Suprapubic skin (tissue), 4 donors: ENCODE measurements around the gene PDE6A. TPM values are rescaled to one million over a fixed set of nuclear protein-coding genes. Genes with fewer than 3 reads are reported as not detected.

Experiments
- DNase-seq, 2 donors: peaks; one replicate each; pipeline ENCODE4 v3.0.0-alpha.2; 2019; ENCODE audit warnings: low spot score in 2 of 2
- H3K27ac ChIP-seq: fragments of 200-600 bp; sonication (generic); one replicate; pipeline ENCODE4 v1.5.1; 2019
- H3K27me3 ChIP-seq: fragments of 200-600 bp; sonication (generic); one replicate; pipeline ENCODE4 v1.5.1; 2019
- H3K36me3 ChIP-seq: fragments of 200-600 bp; sonication (generic); one replicate; pipeline ENCODE4 v1.5.1; 2019
- H3K4me1 ChIP-seq: fragments of 200-600 bp; sonication (generic); one replicate; pipeline ENCODE4 v1.5.1; 2019
- H3K4me3 ChIP-seq: fragments of 200-600 bp; sonication (generic); one replicate; pipeline ENCODE4 v1.5.1; 2019; ENCODE audit warnings: mild to moderate bottlenecking
- H3K9me3 ChIP-seq: fragments of 200-600 bp; sonication (generic); one replicate; pipeline ENCODE4 v1.5.1; 2019
- EP300 ChIP-seq: sonication (generic); formaldehyde crosslinking; IDR thresholded peaks from one replicate; pipeline ENCODE4 v1.6.1; 2017; ENCODE audit warnings: antibody characterized with exemption
- POLR2A ChIP-seq, 2 donors: fragments of 450-650 bp; IDR thresholded peaks; one replicate each; pipeline ENCODE4 v1.6.1; 2017; ENCODE audit warnings: antibody characterized with exemption in 2 of 2, mild to moderate bottlenecking in 2 of 2, moderate library complexity in 2 of 2
- POLR2AphosphoS5 ChIP-seq, 3 donors: sonication (generic); formaldehyde crosslinking; IDR thresholded peaks; one replicate each; pipeline ENCODE4 v1.6.1; 2017; ENCODE audit warnings: antibody characterized with exemption in 3 of 3
- WGBS: methylation state at CpG from one replicate; pipeline ENCODE4 v1.1.5; 2018; 5-methylcytosine and 5-hydroxymethylcytosine counted together
- total RNA-seq, 4 donors: library from RNA; depleted of rRNA; stranded (reverse); fragments of >200 nt; gene quantifications; one replicate each; pipeline ENCODE4 v1.1.0, GENCODE V29; 2016
- TF ChIP-seq, protein P1 (sequence below), 2 donors: fragments of 200-600 bp in 1 of 2; fragments of 450-650 bp in 1 of 2; sonication (generic) in 1 of 2; IDR thresholded peaks; one replicate each; pipeline ENCODE4 v1.5.1; 2016 to 2019; ENCODE audit warnings: antibody characterized with exemption in 2 of 2, mild to moderate bottlenecking in 1 of 2, moderate library complexity in 1 of 2

PDE6A gene
- total RNA-seq, 4 donors from 2014 or later: 0.17 to 2.9 (median 1.3) TPM

DNA sequence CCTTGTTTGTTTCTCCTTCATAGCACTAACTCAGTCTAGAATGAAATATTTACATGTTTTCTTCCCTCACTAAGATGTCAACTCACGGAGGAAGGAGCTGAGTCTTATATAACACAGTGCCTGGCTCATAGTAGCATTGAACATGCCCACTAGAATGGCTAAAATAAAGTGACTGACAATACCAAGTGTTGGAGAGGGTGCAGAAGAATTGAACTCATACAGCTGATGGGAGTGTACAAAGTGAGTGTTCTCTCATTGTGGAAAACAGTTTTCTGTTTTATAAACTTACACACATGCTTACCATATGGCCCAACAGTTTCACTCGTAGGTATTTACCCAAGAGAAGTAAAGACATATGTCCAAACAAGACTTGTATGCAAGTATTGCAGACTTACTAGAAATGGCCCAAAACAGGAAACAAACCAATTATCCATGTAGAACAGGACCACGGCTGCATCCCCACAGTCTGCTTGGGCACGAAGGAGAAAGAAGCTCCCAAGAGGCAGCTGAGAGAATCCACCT, 127.0 kb downstream of the PDE6A start:
- WGBS: 89% methylated on average over 4 of the region's 4 CpGs
- Histone ChIP-seq H3K27ac (no peak overlapping the region), H3K27me3 (no peaks in the 10 kb centered on the region)

GRCh38 chr5:149816661-149817060, 127.9 kb downstream of the PDE6A start:
- Histone ChIP-seq H3K4me1 (peaks cover 11% of the 10 kb centered on the region), H3K27me3 (no peaks in the 10 kb centered on the region), H3K36me3 (no peaks in the 10 kb centered on the region), H3K27ac (no peak overlapping the region), H3K9me3 (no peaks in the 10 kb centered on the region), H3K4me3 (no peak overlapping the region)
- TF ChIP-seq POLR2A (IDR thresholded peaks at IDR 0.05): no peak
- TF ChIP-seq POLR2AphosphoS5 (IDR thresholded peaks at IDR 0.05): no peak
- TF ChIP-seq EP300: no peak
- TF ChIP-seq, protein P1, sequence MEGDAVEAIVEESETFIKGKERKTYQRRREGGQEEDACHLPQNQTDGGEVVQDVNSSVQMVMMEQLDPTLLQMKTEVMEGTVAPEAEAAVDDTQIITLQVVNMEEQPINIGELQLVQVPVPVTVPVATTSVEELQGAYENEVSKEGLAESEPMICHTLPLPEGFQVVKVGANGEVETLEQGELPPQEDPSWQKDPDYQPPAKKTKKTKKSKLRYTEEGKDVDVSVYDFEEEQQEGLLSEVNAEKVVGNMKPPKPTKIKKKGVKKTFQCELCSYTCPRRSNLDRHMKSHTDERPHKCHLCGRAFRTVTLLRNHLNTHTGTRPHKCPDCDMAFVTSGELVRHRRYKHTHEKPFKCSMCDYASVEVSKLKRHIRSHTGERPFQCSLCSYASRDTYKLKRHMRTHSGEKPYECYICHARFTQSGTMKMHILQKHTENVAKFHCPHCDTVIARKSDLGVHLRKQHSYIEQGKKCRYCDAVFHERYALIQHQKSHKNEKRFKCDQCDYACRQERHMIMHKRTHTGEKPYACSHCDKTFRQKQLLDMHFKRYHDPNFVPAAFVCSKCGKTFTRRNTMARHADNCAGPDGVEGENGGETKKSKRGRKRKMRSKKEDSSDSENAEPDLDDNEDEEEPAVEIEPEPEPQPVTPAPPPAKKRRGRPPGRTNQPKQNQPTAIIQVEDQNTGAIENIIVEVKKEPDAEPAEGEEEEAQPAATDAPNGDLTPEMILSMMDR (IDR thresholded peaks at IDR 0.05): no peak
- no peak for DNase-seq
- WGBS: 100% methylated on average over 2 of the region's 2 CpGs

More for the DNA sequence above, 127.0 kb downstream of the PDE6A start:
- Histone ChIP-seq H3K4me1 (peaks cover 13% of the 10 kb centered on the region), H3K9me3 (no peaks in the 10 kb centered on the region), H3K4me3 (no peak overlapping the region), H3K36me3 (no peaks in the 10 kb centered on the region)
- TF ChIP-seq EP300 (no peak), POLR2AphosphoS5 (IDR thresholded peaks at IDR 0.05) (no peak), POLR2A (IDR thresholded peaks at IDR 0.05) (no peak)
- TF ChIP-seq, protein P1 (IDR thresholded peaks at IDR 0.05): no peak
- DNase-seq: no peak

- Histone ChIP-seq H3K27me3 (no peaks in the 10 kb centered on the region), H3K36me3 (no peaks in the 10 kb centered on the region), H3K9me3 (no peaks in the 10 kb centered on the region), H3K4me3 (no peak overlapping the region), H3K27ac (no peak overlapping the region), H3K4me1 (no peaks in the 10 kb centered on the region)
- TF ChIP-seq EP300 (no peak), POLR2A (IDR thresholded peaks at IDR 0.05) (no peak), POLR2AphosphoS5 (IDR thresholded peaks at IDR 0.05) (no peak)
- TF ChIP-seq, protein P1 (IDR thresholded peaks at IDR 0.05): no peak
- 80% methylated on average over 3 of the region's 3 CpGs for WGBS
- no peak for DNase-seq
Observed at GRCh38 chr5:149811453-149811852, 133.1 kb downstream of the PDE6A start.

- no peak for TF ChIP-seq POLR2A (IDR thresholded peaks at IDR 0.05)
- no peak for TF ChIP-seq POLR2AphosphoS5 (IDR thresholded peaks at IDR 0.05)
- no peak for TF ChIP-seq EP300
- TF ChIP-seq, protein P1 (IDR thresholded peaks at IDR 0.05): no peak
- no peak for DNase-seq
- H3K4me1 ChIP-seq: peaks cover 6% of the 10 kb centered on the region
- H3K27ac ChIP-seq: no peak overlapping the region
- H3K9me3 ChIP-seq: no peaks in the 10 kb centered on the region
- H3K36me3 ChIP-seq: no peaks in the 10 kb centered on the region
- H3K27me3 ChIP-seq: no peaks in the 10 kb centered on the region
- no peak overlapping the region for H3K4me3 ChIP-seq
- 89% methylated on average over 6 of the region's 6 CpGs for WGBS
Observed at GRCh38 chr5:149810856-149811255, 133.7 kb downstream of the PDE6A start.

DNA sequence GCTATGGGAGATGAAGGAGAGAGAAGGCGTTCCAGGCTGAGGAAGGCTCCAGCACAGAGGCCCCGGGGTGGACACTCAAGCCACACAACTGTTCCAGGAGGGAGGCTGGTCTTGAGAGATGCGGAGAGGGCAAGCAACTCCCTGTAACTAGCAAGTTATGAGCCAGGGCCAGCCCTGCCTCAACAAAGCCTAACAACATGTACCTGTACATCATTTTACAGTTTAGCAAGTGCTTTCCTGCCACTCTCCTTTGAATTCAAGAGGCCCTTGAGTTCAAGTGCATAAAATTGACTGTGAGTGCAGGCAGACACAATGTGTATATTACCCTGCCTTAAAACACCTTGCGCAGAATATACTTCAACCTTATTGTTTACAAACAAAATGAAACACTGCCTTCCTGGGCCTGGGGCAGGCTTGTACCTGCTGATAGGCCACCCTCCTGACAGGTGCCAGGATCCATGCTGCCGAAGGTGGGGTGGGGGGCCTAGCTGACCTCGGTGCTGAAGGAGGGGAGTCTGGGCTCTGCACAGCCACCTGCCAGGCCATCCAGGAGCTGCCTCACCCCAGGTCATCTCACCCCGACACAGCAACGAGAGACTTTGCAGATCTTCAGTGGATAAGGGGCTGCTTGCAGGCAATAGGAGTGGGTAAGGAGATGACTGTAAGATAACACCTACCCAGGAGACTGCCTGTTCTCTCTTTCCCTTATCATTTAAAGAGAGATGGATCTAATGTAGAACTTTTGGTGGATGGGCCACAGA, 134.5 kb downstream of the PDE6A start:
- TF ChIP-seq POLR2A (IDR thresholded peaks at IDR 0.05) (no peak), EP300 (no peak), POLR2AphosphoS5 (IDR thresholded peaks at IDR 0.05) (no peak)
- TF ChIP-seq, protein P1 (IDR thresholded peaks at IDR 0.05): no peak
- no peaks in the 10 kb centered on the region for H3K9me3 ChIP-seq
- 85% methylated on average over 8 of the region's 8 CpGs for WGBS

More for the DNA sequence above, 134.5 kb downstream of the PDE6A start:
- DNase-seq: no peak
- no peaks in the 10 kb centered on the region for H3K36me3 ChIP-seq
- H3K27ac ChIP-seq: no peak overlapping the region
- H3K4me3 ChIP-seq: no peak overlapping the region
- no peaks in the 10 kb centered on the region for H3K27me3 ChIP-seq
- H3K4me1 ChIP-seq: peaks cover 13% of the 10 kb centered on the region
